GM19193 (cell line): ENCODE results near the gene SPPL2B.

Experiments
- POLR2A ChIP-seq: IDR thresholded peaks from 4 replicates; pipeline ENCODE4 v1.6.1; 2011; ENCODE audit not compliant: insufficient read depth, insufficient read length; ENCODE audit errors: extremely low read depth

SPPL2B gene

DNA sequence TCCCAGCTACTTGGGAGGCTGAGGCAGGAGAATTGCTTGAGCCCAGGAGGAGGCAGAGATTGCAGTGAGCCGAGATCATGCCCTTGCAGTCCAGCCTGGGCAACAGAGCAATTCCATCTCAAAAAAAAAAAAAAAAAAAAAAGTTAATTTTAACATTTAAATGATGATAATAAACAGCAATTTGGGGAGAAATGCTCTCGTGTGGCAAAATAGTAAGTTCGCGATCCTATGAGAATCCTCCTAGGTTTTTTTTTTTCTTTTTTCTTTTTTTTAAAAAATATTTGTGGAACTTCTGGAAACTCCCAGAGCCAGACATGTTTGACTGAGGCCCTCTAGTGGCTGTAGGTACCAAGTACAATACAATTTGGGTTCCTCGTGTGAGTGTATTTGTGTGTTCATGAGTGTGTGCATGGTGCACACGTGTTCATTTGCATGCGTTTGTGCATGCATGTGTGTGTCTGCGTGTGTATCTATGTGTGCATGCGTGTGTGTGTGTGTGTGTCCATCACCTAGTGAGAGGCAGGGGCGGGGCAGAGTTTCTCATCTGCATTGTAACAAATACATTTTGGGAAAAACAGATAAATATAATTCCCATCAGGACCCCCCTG lies 62.7 kb downstream of the SPPL2B start:
- no peak for TF ChIP-seq POLR2A

DNA sequence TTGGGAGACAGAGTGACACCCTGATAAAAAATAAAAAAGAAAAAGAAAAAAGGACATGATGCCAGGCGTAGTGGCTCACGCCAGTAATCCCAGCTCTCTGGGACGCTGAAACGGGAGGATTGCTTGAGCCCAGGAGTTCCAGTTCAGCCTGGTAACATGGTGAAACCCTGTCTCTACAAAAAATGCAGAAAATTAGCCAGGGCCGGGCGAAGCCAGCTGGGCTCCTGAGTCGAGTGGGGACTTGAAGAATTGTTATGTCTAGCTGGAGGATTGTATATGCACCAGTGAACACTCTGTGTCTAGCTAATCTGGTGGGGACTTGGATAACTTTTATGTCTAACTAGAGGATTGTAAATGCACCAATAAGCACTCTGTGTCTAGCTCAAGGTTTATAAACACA lies 63.9 kb downstream of the SPPL2B start:
- TF ChIP-seq POLR2A: no peak

DNA sequence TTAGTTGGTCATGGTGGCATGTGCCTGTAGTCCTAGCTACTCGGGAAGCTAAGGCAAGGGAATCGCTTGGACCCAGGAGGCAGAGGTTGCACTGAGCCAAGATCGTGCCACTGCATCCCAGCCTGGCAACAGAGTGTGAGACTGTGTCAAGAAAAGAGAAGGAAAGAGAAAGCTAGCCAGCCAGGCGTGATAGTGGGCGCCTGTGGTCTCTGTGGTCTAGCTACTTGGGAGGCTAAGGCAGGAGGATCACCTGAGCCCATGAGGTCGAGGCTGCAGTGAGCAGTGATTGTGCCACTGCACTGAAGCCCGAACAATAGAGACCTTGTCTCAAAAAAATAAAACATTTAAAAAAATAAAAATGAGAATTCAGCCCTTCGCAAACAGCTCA lies 65.6 kb downstream of the SPPL2B start:
- no peak for TF ChIP-seq POLR2A

DNA sequence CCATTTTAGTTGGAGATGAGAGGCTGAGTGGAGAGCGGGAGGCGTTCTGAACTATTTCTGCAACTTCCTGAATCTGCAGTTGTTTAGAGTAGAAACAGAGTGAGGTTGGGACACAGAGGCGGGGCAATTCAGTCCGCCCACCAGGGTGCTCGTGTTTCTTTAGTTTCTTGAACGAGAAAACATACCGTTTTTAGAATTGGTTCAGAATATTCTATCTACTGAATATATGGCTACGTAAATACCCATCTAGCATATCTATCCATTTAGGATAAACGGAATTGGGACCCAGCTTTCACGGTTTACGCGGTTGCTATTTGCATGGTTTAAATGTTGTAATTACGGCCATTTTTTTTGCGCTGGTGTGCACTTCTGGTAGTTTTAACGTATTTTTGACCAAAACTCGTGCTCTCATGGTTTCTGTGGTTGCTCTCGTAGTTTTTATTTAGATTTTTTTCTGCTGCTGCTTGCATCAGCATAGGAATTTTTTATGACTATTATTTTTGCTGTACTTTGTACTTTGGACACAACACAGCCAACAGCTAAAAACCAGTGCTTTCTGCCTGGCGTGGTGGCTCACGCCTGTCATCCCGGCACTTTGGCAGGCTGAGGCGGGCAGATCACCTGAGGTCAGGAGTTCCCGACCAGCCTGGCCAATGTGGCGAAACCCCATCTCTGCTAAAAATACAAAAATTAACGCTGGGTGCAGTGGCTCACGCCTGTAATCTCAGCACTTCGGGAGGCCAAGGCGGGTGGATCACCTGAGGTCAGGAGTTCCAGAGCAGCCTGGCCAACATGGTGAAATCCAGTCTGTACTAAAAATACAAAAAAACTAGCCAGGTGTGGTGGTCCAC lies 66.2 kb downstream of the SPPL2B start:
- TF ChIP-seq POLR2A: no peak

DNA sequence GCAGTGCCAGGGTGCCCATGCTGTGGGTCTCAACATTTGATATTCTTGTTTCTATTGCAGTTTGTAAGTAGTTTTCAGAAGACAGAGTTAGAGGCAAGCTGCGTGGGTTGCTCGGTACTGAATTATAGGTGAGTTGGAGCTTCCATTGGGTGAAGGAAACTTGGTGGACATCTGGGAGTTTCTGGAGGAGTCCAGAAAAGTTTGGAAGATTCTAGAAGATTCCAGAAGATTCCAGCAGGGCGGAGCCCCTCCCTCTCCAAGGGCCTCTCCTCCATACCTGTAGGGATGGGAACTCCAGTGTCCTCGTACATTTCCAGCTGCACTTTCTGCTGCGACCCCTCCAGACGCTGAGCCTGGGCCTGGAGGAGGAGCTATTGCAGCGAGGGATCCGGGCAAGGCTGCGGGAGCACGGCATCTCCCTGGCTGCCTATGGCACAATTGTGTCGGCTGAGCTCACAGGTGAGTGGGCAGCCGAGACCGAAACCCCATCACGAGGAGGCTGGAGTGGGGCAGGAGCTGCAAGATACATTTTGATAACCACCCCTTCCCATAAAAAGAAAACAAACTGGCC lies 70.3 kb downstream of the SPPL2B start:
- no peak for TF ChIP-seq POLR2A

DNA sequence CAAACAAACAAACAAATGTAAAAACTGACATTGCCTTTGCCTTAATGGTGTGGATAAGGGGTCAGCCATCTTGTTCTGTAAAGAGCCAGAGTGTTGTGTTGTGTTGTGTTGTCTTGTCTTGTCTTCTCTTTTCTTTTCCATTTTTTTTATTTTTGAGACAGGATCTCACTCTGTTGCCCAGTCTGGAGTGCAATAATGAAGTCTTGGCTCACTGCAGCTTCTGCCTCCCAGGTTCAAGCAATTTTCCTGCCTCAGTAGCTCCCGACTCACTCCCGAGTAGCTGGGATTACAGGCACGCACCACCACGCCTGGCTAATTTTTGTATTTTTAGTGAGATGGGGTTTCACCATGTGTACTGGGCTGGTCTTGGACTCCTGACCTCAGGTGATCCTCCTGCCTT lies 71.1 kb downstream of the SPPL2B start:
- TF ChIP-seq POLR2A: no peak
